Stimulated activated memory B cell treated with anti-CD40 and anti-IgM and Interleukin-4, amounts not matched to agents 10 μg/mL and 1 μg/mL and 100 μg/mL, for 72 hours (primary cell): ENCODE results near the gene USH2A.

Experiments used
- ATAC-seq: fragments of 150-1000 bp; cut with Tn5 transposase; 2 replicates; pipeline ENCODE4 v1.10.0; 2021
- H3K27ac Mint-ChIP-seq: one replicate; pipeline ENCODE4 v1.8.0; 2022; ENCODE audit warnings: mild to moderate bottlenecking, mixed read lengths
- H3K27me3 Mint-ChIP-seq: one replicate; pipeline ENCODE4 v1.8.0; 2022; ENCODE audit warnings: mixed read lengths
- H3K36me3 Mint-ChIP-seq: one replicate; pipeline ENCODE4 v1.8.0; 2022; ENCODE audit warnings: mixed read lengths
- H3K4me1 Mint-ChIP-seq: one replicate; pipeline ENCODE4 v1.8.0; 2022; ENCODE audit warnings: mixed read lengths
- H3K4me3 Mint-ChIP-seq: one replicate; pipeline ENCODE4 v1.8.0; 2022; ENCODE audit warnings: mild to moderate bottlenecking, moderate library complexity, mixed read lengths
- H3K9me3 Mint-ChIP-seq: one replicate; pipeline ENCODE4 v1.8.0; 2022; ENCODE audit warnings: mixed read lengths

Gene USH2A

GRCh38 chr1:216422821-216423520 is at the start of gene USH2A:
TSS of gene USH2A (minus strand) at chr1:216423448. CDS start at chr1:216422336, 1,112 bp downstream.
- ATAC-seq: no peak
- Mint-ChIP-seq H3K27me3 (no peaks in the 10 kb centered on the region), H3K27ac (no peak within 1 kb of the TSS), H3K36me3 (no peaks in the 10 kb centered on the region), H3K9me3 (no peaks in the 10 kb centered on the region), H3K4me3 (no peak within 1 kb of the TSS), H3K4me1 (no peaks in the 10 kb centered on the region)

- H3K9me3 Mint-ChIP-seq: no peaks in the 10 kb centered on the region
- H3K27me3 Mint-ChIP-seq: no peaks in the 10 kb centered on the region
- no peak for ATAC-seq
Measured at GRCh38 chr1:216466162-216466801, 43.0 kb upstream of the USH2A start.

GRCh38 chr1:216464489-216464888 is 41.2 kb upstream of the USH2A start:
- no peaks in the 10 kb centered on the region for H3K9me3 Mint-ChIP-seq
- H3K36me3 Mint-ChIP-seq: no peaks in the 10 kb centered on the region
- no peaks in the 10 kb centered on the region for H3K4me1 Mint-ChIP-seq
- no peak overlapping the region for H3K27ac Mint-ChIP-seq
- no peak overlapping the region for H3K4me3 Mint-ChIP-seq
- no peak for ATAC-seq
- no peaks in the 10 kb centered on the region for H3K27me3 Mint-ChIP-seq

More at GRCh38 chr1:216466162-216466801, 43.0 kb upstream of the USH2A start:
- Mint-ChIP-seq H3K4me1 (no peaks in the 10 kb centered on the region), H3K36me3 (no peaks in the 10 kb centered on the region), H3K4me3 (no peak overlapping the region), H3K27ac (no peak overlapping the region)

- H3K27me3 Mint-ChIP-seq: no peaks in the 10 kb centered on the region
- no peak overlapping the region for H3K4me3 Mint-ChIP-seq
- ATAC-seq: no peak
- no peak overlapping the region for H3K27ac Mint-ChIP-seq
- no peaks in the 10 kb centered on the region for H3K4me1 Mint-ChIP-seq
- no peaks in the 10 kb centered on the region for H3K36me3 Mint-ChIP-seq
- no peaks in the 10 kb centered on the region for H3K9me3 Mint-ChIP-seq
Measured at GRCh38 chr1:216462066-216462775, 39.0 kb upstream of the USH2A start.

- H3K27ac Mint-ChIP-seq: no peak overlapping the region
- H3K27me3 Mint-ChIP-seq: no peaks in the 10 kb centered on the region
- H3K4me3 Mint-ChIP-seq: no peak overlapping the region
- H3K36me3 Mint-ChIP-seq: no peaks in the 10 kb centered on the region
- ATAC-seq: no peak
- H3K9me3 Mint-ChIP-seq: no peaks in the 10 kb centered on the region
- no peaks in the 10 kb centered on the region for H3K4me1 Mint-ChIP-seq
Measured at GRCh38 chr1:216461466-216461865, 38.2 kb upstream of the USH2A start.

GRCh38 chr1:216459651-216460207 is 36.5 kb upstream of the USH2A start:
- no peaks in the 10 kb centered on the region for H3K4me1 Mint-ChIP-seq
- H3K4me3 Mint-ChIP-seq: no peak overlapping the region
- no peaks in the 10 kb centered on the region for H3K27me3 Mint-ChIP-seq
- no peaks in the 10 kb centered on the region for H3K36me3 Mint-ChIP-seq
- no peak for ATAC-seq
- H3K9me3 Mint-ChIP-seq: no peaks in the 10 kb centered on the region
- H3K27ac Mint-ChIP-seq: no peak overlapping the region

- H3K4me3 Mint-ChIP-seq: no peak overlapping the region
- no peak overlapping the region for H3K27ac Mint-ChIP-seq
- H3K27me3 Mint-ChIP-seq: no peaks in the 10 kb centered on the region
- peaks cover 4% of the 10 kb centered on the region for H3K4me1 Mint-ChIP-seq
- H3K36me3 Mint-ChIP-seq: no peaks in the 10 kb centered on the region
- H3K9me3 Mint-ChIP-seq: no peaks in the 10 kb centered on the region
- ATAC-seq: no peak
Measured at GRCh38 chr1:216458812-216459211, 35.6 kb upstream of the USH2A start.

GRCh38 chr1:216457356-216457755 is 34.1 kb upstream of the USH2A start:
- H3K9me3 Mint-ChIP-seq: no peaks in the 10 kb centered on the region
- no peaks in the 10 kb centered on the region for H3K27me3 Mint-ChIP-seq
- H3K36me3 Mint-ChIP-seq: no peaks in the 10 kb centered on the region
- no peak for ATAC-seq
- H3K4me3 Mint-ChIP-seq: no peak overlapping the region
- H3K27ac Mint-ChIP-seq: no peak overlapping the region
- peaks cover 6% of the 10 kb centered on the region for H3K4me1 Mint-ChIP-seq

- H3K27me3 Mint-ChIP-seq: no peaks in the 10 kb centered on the region
- no peaks in the 10 kb centered on the region for H3K36me3 Mint-ChIP-seq
- ATAC-seq: no peak
- no peak overlapping the region for H3K27ac Mint-ChIP-seq
- no peak overlapping the region for H3K4me3 Mint-ChIP-seq
- H3K4me1 Mint-ChIP-seq: peaks cover 6% of the 10 kb centered on the region
- no peaks in the 10 kb centered on the region for H3K9me3 Mint-ChIP-seq
Measured at GRCh38 chr1:216456682-216457081, 33.4 kb upstream of the USH2A start.

- no peaks in the 10 kb centered on the region for H3K36me3 Mint-ChIP-seq
- no peak overlapping the region for H3K27ac Mint-ChIP-seq
- H3K4me3 Mint-ChIP-seq: no peak overlapping the region
- H3K27me3 Mint-ChIP-seq: no peaks in the 10 kb centered on the region
- ATAC-seq: no peak
- H3K9me3 Mint-ChIP-seq: no peaks in the 10 kb centered on the region
- peaks cover 6% of the 10 kb centered on the region for H3K4me1 Mint-ChIP-seq
Measured at GRCh38 chr1:216453777-216454176, 30.5 kb upstream of the USH2A start.

- H3K36me3 Mint-ChIP-seq: no peaks in the 10 kb centered on the region
- H3K27ac Mint-ChIP-seq: no peak overlapping the region
- no peak for ATAC-seq
- H3K27me3 Mint-ChIP-seq: no peaks in the 10 kb centered on the region
- no peaks in the 10 kb centered on the region for H3K9me3 Mint-ChIP-seq
- peaks cover 6% of the 10 kb centered on the region for H3K4me1 Mint-ChIP-seq
- H3K4me3 Mint-ChIP-seq: no peak overlapping the region
Measured at GRCh38 chr1:216450227-216450626, 27.0 kb upstream of the USH2A start.

- Mint-ChIP-seq H3K4me3 (no peak overlapping the region), H3K36me3 (no peaks in the 10 kb centered on the region), H3K4me1 (no peaks in the 10 kb centered on the region), H3K27me3 (no peaks in the 10 kb centered on the region), H3K27ac (no peak overlapping the region), H3K9me3 (no peaks in the 10 kb centered on the region)
- ATAC-seq: no peak
Measured at GRCh38 chr1:216448011-216448510, 24.8 kb upstream of the USH2A start.

- no peaks in the 10 kb centered on the region for H3K27me3 Mint-ChIP-seq
- ATAC-seq: no peak
- no peaks in the 10 kb centered on the region for H3K4me1 Mint-ChIP-seq
- no peaks in the 10 kb centered on the region for H3K36me3 Mint-ChIP-seq
- H3K27ac Mint-ChIP-seq: no peak overlapping the region
- no peaks in the 10 kb centered on the region for H3K9me3 Mint-ChIP-seq
- no peak overlapping the region for H3K4me3 Mint-ChIP-seq
Measured at GRCh38 chr1:216437603-216438002, 14.4 kb upstream of the USH2A start.

GRCh38 chr1:216434232-216434631 is 11.0 kb upstream of the USH2A start:
- Mint-ChIP-seq H3K4me3 (no peak overlapping the region), H3K9me3 (no peaks in the 10 kb centered on the region), H3K27ac (no peak overlapping the region), H3K36me3 (no peaks in the 10 kb centered on the region), H3K27me3 (no peaks in the 10 kb centered on the region), H3K4me1 (no peaks in the 10 kb centered on the region)
- no peak for ATAC-seq

GRCh38 chr1:216433175-216433574 is 9.9 kb upstream of the USH2A start:
- no peak for ATAC-seq
- Mint-ChIP-seq H3K27ac (no peak overlapping the region), H3K27me3 (no peaks in the 10 kb centered on the region), H3K4me3 (no peak overlapping the region), H3K4me1 (no peaks in the 10 kb centered on the region), H3K36me3 (no peaks in the 10 kb centered on the region), H3K9me3 (no peaks in the 10 kb centered on the region)
